NCI-H2081 (cell line): Measurements from ENCODE around the gene NASP.
A peak's percentile ranks its signal among the peaks of the same experiment; 100 is the strongest.
"Not testable (repeated sequence)": the region's sequence is repeated elsewhere in the genome, so short reads cannot be mapped to it uniquely, and the experiment has no call there.

ENCODE experiments used
- DNase-seq, 2 experiments: peaks; one replicate each; lab custom pipeline; 2025; lab: John Stamatoyannopoulos, UW

NASP gene

DNA sequence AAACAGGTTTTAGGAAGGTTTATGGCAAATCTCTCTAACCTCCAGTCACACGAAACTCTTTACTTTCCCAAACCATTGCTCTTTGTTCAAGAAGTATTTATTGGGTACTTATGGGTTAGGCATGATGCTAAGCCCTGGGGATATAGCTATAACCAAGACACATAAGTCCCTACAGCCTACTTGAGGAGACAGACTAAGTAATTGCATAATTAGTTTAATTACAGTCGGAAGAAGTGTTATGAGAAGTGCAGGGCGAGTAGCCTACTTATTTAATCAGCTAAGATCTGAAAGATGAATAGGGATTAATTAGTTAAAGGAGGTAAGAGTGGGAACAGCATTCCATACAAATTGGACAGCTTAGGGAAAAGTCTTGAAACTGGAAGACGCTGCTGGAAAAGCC, 13.2 kb upstream of the NASP start:
- DNase-seq = no peak

DNA sequence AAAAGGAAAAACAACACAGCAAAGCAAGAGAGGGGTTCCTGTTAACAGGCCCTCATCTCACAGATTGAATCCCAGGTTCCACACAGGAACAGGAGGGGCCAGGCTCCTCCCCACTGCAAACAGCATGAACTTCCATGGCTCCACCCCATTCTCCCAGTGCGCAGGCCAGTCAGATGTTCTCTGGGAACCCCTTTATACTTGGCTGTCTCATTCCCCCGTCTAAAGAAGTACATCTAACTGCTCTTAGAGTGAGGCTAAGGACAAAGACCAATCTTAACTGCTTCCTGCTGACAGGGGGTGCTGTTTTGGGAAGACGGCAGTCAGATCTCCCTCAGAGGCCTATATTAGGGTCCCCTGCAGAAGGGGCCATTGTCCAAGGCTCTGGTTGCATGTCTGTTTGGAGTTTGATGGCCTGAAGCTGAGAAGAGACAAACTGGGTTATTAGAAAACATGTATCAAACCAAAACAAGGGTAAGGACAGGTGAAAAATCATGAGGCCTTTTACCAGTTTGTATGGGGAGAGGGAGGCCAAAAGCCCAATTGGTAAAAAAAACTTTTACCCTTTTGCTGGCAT, 10.5 kb upstream of the NASP start:
- no peak for DNase-seq

DNA sequence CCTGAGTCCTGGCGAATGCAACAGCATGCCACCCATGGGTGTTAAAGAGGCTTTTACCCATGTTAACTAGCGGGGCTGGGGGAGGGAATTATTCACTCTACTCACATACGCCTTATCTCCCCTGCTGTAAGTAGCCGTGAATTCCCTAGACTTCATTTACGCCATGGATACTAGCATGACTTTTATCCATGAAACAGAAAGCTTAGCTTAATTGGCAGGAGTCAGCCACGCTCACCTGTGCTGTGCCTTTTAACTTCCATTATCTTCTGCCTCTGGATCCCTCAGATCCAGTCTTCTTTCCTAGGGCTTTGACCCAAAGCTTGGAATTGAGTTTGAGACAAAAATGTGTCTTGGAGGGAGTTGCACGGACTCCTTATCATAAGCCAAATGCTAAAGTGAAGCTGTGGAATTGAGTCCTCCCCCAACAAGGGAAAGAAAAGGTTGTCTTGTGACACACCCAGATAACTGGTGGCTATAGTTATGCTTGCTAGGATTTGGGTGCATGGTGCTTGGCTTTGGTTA, 9.7 kb upstream of the NASP start:
- no peak for DNase-seq

DNA sequence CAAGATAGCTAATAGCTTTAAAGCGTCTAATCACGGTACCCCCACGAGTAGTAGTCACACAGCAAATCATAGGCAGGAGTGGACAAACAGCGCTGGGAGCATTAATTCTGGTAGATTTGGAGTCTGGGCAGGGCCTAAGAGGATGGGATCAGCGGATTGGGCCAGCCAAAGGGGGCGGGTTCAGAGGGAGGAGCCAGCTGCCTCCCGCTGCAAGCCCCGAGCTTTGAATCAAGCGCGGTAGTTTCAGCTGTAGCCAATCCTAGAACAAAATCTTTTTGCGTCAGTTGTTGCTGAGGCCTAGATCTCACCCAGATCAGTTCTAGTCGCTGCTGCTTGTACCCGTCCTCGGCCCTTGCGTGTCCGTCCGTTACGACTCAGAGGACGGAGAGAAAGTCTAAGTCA, 576 bp upstream of the NASP start:
- peak; percentile 99 for DNase-seq

DNA sequence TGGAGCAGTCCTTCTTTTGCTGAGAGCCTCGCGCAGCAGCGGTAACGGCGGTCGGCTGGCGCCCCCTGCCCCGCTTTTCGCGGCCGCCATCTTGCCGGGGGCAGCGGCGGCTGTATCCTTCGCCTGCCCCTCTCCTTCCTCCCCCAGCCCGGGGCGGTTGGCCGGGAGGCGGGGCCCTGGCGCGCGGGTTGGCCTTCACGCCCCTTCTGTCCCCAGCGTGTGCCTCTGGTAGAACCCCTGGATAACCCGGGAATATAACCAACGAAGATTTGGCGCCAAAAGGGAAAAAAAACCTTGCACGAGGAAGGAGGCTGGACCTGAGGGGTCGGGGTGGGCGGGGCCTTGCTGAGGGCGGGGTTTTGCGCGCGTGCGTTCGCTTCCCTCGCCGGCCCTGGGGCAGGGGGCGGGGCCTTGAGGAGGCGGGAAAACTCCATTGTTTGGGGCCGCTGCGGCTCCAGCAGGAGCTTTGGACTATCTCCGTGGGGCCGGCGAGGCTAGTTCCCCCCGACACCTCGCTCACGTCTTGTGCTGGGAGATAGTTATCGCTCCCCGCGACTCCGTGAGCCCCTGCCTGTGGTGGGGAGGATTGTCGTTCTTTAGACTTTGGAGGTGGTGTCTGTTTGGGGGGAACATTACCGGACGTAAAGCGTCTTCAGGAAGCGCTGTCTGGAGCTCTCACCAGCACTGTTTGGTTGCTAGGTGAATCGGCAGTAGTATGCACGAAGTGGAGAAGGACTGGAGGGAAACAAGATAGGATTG, 689 bp downstream of the NASP start:
- DNase-seq = peak; percentile 95 to 99

DNA sequence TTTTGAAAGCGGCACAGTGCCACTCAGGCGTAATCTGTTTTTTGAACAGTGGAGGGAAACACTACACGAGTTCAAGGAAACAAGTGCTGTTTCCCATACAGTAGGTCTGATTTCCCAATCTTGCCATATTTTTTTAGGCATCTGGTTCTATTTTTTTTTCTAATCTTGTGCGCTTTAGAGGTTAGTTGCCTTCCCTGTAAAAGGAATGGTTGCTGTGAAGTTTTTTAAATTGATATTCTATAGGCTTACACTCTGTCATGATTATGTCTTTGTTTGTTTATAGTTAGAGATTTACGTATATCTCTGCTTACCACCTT, 1.2 kb downstream of the NASP start:
- no peak for DNase-seq

DNA sequence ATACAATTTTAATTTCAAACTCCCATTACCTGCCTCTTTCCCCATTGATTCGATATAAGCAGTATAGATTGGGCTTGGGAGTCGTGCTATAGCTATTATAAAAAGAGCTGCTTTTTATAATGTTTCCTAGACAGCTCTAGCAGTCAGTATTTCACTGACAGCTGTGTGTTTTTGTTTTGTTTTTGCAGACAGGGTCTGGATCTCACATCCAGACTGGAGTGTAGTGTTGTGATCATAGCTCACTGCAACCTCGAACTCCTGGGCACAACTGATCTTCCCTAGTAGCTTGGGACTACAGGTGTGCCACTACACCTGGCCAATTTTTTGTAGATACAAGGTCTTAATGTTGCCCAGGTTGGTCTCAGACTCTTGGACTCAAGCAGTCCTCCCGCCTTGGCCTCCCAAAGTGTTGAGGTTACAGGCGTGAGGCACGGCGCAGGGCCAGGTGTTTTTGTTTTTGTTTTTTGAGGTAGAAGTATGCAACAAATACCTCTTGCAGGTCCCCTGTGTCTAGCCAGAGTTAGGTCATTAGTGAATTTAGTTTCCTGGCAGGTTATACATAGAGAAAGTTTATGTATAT, 1.7 kb downstream of the NASP start:
- no peak for DNase-seq

DNA sequence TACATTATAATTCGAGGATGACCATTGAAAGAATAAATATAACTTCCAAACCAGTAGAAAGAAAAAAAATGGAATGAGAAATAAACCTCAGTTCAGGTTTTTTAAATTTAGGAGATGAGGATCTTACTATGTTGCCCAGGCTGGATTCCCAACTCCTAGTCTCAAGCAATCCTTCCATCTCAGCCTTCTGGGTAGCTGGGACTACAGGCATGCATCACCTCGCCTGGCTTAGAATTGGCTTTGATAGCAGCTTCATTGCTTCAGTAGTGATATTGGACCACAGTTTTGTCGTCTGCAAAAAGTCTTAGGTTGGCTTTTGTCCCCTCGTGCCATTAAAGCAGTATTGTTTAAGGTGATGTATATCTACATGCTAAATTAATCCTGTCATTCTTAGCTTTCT, 2.9 kb downstream of the NASP start:
- no peak for DNase-seq

DNA sequence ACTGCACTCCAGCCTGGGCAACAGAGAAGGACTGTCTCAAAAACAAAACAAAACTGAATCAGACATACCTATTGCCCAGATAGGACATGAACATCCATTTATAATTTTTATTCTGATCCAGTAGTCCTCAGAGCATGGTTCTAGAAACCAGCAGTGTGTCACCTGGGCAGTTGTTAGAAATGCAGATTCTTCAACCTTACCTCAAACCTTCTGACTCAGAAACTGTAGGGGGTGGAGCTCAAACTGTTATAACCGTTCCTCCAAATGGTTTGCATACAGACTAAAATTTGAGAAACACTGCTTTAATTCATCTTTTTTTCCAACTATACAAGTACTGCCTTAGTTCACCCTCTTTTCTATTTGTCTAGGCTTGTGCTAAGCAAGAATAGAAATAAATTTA, 6.0 kb downstream of the NASP start:
- no peak for DNase-seq

DNA sequence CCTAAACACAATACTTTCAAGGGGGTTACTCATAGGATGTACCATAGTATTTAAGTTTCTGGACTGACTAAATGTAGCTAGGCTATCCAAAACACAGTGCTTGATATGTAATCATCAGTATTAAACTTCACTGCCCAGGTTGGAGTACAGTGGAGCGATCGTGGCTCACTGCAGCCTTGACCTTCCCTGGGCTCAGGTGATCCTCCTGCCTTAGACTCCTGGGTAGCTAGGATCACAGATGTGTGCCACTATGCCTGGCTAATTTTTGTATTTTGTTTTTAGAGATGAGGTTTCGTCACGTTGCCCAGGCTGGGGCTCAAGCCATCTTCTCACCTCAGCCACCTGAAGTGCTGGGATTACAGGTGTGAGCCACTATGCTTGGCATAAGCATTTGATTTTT, 10.6 kb downstream of the NASP start:
- no peak for DNase-seq

DNA sequence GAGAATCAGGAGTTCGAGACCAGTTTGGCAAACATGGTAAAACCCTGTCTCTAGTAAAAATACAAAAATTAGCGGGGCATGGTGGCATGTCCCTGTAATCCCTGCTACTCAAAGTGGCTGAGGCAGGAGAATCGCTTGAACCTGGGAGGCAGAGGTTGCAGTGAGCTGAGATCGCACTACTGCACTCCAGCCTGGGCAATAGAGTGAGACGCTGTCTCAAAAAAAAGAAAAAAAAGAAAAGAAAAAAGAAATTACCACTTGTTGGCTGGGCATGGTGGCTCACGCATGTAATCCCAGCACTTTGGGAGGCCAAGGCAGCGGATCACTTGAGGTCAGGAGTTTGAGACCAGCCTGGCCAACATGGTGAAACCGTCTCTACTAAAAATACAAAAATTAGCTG, 12.9 kb downstream of the NASP start:
- DNase-seq = not testable (repeated sequence)

DNA sequence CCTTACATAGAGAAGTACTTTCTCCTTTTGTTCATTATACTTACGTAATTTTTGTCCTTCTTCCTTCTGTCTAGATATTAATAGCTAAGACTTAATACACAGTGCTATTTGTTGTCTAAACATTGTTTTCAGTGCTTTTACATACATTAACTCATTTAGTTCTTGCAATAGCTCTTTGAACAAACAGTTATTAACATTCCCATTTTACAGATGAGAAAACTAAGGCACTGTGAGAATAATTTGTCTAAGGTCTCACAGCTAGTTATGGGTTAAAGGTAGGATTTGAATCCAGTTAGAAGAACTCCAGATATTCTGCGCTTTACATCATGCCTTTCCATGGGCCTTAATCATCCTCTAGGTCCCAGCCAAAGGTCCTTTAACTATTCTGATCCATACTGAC, 20.4 kb downstream of the NASP start:
- DNase-seq = no peak

DNA sequence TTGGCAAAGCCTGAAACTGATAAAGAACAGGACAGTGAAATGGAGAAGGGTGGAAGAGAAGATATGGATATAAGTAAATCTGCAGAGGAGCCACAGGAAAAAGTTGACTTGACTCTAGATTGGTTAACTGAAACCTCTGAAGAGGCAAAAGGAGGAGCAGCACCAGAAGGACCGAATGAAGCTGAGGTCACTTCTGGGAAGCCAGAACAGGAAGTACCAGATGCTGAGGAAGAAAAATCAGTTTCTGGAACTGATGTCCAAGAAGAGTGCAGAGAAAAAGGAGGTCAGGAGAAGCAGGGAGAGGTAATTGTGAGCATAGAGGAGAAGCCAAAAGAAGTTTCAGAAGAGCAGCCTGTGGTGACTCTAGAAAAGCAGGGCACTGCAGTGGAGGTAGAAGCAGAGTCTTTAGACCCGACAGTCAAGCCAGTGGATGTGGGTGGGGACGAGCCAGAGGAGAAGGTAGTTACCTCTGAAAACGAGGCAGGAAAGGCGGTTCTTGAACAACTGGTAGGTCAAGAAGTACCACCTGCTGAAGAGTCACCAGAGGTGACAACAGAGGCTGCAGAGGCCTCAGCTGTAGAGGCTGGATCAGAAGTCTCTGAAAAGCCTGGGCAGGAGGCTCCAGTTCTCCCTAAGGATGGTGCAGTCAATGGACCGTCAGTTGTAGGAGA, 23.7 kb downstream of the NASP start:
- no peak for DNase-seq

DNA sequence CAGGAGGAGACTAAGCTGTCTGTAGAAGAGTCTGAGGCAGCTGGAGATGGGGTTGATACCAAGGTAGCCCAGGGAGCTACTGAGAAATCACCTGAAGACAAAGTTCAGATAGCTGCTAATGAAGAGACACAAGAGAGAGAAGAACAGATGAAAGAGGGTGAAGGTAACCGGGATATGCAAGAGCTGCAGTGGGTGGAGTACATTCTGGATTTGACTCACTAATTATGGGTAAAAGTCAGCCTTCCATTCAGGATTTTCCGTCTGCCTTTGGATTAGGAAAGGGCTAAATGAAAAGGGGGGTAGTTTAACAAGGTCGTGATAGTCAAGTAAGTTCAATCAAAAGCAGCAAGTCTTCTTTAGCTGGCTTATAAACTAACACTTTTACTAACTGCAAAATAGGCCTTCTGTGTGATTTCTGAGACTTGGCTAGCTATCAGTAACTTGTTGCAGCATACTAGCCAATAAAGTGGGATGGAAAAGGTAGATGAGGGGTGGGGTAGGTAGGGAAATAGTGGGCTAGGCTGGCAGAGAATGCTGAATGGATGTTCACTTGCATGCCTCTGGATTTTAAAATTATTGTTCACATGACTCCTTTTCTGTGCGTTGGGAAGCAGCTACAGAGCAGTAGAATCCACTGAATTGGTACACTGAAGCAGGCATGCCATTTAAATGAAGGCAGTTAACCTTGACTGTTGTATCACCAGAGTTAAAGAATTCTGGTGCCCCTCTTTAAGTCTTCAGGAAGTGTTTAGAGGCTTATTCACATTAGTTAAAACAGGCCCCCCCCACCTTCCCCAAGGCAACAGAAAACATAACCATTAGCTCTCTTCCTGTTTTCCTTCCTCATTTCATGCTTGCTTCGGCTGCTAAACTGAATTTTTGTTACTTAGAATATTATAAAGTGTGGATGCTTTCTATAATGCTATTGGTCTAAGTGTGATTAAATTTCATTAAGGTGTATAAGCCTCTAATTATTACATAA, 24.6 kb downstream of the NASP start:
- DNase-seq = no peak

DNA sequence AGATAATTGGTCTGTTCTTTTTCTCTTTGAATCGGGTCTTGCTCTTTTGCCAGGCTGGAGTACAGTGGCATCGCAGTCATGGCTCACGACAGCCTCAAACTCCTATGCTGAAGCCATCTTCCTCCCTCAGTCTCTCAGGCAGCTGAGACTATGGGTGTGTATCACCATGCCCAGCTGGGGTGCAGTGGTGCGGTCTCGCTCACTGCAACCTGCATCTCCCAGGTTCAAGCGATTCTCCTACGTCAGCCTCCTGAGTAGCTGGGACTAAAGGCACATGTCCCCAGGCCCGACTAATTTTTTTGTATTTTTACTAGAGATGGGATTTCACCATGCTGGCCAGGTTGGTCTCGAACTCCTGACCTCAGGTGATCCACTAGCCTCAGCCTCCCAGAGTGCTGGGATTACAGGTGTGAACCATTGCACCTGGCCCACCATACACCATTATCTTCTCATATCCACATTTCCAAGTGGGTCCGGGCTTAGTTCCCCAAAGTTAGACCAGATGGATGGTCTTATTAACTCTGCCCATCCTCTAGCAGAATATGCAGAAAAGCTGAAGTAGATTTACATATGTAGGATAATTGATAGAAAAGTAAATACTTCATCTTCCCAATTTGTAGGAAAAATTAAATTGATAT, 26.9 kb downstream of the NASP start:
- DNase-seq = no peak

DNA sequence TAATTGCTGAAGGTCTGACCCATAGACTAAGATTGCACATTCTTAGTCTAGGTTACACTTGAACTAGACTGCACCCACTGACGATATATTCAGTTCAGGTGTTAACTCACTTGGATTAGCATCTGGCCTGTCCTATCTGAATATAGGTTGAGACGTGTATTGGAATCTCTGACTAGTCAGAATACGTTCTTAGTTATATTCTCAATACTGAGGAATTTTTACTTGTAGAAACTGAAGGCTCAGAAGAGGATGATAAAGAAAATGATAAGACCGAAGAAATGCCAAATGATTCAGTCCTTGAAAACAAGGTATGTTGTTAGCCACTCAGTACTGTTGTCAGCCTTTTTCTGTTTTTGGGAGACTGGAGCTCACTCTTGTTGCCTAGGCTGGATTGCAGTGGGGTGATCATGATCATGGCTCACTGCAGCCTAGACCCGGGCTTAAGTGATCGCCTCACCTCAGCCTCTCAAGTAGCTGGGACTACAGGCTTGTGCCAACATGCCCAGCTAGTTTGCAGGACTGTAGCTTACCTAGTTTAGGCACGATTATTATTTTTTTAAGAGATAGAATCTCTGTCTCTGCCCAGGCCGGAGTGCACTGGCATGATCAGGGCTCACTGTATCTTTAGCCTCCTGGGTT, 29.2 kb downstream of the NASP start:
- no peak for DNase-seq

DNA sequence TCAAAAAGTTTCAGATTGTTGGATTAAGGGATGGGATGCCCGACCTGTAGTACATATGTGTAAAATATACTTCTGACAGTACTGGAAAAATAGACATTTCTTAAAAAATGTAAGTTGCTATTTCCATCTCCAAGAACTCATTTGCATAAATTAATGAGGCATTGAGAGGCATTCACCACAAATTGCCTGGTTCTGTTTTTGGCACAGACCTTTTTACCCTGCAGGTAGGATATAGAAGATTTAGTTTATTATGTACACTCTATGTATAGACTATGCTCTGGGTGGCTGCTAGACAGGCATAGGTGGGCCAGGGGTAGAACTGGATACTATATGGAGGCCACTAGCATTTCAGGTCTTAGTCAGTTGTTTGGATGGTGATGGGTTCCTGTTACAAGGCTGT, 32.0 kb downstream of the NASP start:
- DNase-seq = no peak

DNA sequence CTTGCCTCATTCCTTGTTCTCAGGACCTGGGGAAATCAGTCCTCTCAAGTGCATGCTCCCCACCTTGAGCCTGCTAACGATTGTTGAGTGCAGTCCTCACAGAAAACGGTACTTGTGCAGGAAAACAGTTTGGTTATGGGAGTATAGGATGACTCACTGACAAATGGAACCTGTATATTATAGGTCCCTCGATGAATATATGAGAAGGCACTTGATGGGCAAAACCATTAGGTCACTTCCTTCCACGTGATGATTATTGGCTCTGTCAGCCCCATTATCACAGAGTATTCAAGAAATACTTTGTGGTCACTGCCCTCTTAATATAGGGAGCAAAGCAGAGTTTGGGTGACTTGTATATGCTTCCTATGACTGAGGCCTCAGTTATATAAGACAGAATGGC, 33.8 kb downstream of the NASP start:
- DNase-seq = no peak

DNA sequence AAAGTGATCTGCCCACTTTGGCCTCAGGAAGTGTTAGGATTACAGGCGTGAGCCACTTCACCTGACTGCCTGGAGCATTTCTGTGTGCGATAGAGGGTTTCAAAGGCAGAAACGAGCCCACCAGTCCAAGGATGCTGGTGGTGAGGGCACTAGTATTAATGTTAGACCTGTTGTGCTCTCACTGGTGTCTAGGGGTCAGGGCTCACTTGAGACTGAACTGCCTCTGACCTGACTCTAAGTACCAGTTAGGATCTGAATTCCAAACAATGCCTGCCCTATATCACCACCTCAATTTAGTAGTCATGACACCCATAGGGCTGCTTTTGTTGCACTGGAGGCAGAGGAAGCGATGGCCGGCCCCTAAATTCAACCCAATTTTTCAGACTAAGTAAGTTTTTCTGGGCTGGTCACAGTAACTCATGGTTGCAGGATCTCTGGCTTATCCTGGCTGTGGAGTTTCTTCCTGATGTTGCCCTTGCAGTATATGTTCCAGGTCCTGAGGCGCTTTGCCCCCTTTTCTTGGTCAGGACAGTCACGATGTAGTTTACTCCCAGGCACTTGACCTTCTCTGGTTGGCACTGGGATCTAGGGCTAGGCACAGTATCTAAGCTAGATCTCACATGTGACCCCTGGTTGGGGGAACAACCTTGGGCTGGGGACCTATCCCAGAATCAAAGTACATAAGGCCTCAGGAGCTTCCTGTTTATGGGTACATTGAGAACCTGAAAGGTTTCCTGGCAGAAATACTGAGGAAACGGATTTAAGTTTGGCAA, 35.5 kb downstream of the NASP start:
- DNase-seq = no peak
